GM19328 (cell line): ENCODE measurements around the gene NTN3.
A peak's percentile ranks its signal among the peaks of the same experiment; 100 is the strongest.

ENCODE experiments used
- ATAC-seq: cut with Tn5 transposase; IDR thresholded peaks from one replicate; pipeline ENCODE4 v1.9.1; 2021; ENCODE audit warnings: mild to moderate bottlenecking, moderate library complexity; ENCODE audit not compliant: unreplicated experiment

NTN3 gene

DNA sequence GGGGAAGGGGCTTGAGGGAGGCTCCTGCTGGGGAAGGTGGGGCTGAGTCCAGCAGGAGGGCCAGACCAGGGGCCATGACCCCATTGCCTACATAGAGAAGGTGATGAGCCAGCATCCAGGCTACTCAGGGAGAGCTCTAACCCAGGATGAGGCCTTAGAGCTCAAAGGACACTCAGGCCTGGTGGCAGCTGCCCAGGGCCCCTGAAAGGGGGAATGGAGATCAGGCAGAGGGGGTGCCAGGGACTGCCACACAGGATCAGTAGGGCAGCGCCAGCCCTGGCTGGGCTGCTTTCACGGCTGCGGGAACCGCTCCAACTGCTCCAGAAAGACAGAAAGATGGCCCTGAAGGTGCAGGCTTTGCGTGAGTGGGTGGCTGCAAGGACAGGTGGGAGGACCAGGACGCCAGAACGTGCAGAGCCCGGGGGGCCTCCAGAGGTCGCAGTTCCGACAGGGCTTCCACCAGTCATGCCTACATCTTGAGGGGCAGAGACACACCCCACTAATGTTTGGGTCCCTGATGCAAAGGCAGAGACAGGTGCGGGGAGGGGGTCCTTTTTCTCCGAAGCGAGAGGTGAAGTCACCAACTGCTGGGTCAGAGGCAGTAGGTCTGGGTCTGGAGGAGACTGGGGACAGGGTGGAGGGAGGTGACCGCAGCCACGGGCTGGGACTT is 41.8 kb downstream of the NTN3 start:
- no peak for ATAC-seq

DNA sequence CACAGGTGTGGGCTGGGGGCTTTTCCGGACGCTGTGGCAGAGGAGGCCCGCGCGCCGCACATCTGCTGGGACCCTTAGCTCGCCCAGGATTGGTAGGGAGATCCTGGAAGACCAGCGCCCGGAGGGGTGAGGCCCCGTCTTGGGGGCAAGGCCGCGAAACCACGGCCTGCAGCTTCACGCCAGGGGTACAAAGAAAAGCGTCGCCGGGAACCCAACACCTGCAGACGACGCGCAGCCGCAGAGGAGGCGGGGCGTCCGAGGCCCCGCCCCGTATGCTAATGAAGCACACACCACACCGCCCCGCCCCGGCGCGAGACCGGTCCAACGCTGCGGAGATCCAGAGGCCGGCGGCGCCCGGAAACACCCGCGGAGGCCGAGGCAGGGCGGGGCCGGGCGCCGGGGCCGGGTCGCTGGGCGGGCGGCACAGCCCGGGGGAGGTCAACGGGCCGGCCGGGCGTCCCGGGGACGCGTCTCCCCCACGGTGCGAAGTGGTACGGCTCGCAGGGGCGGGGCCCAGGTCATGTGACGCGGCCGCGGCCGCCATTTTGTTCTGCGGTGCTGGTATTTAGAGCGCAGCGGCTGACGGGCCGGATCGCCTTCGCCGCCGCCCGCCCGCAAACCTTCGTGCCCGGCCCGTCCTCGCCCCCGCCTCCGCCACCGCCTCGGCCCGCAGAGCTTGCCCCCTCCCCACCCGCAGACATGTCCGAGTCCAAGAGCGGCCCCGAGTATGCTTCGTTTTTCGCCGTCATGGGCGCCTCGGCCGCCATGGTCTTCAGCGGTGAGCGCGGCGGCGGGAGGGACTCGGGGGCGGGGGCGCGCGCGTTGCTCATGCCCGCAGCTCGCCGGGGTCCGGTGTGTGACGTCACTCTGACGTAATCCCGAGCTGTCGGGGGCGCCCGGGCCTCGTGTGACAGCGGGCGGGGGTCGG is 42.6 kb downstream of the NTN3 start, which contains the start of gene ATP6V0C:
ATP6V0C (plus strand) TSS at position 548 of the 928 bp plus-strand sequence; CDS start at position 700, 152 bp downstream.
- ATAC-seq, result peak; percentile 61

DNA sequence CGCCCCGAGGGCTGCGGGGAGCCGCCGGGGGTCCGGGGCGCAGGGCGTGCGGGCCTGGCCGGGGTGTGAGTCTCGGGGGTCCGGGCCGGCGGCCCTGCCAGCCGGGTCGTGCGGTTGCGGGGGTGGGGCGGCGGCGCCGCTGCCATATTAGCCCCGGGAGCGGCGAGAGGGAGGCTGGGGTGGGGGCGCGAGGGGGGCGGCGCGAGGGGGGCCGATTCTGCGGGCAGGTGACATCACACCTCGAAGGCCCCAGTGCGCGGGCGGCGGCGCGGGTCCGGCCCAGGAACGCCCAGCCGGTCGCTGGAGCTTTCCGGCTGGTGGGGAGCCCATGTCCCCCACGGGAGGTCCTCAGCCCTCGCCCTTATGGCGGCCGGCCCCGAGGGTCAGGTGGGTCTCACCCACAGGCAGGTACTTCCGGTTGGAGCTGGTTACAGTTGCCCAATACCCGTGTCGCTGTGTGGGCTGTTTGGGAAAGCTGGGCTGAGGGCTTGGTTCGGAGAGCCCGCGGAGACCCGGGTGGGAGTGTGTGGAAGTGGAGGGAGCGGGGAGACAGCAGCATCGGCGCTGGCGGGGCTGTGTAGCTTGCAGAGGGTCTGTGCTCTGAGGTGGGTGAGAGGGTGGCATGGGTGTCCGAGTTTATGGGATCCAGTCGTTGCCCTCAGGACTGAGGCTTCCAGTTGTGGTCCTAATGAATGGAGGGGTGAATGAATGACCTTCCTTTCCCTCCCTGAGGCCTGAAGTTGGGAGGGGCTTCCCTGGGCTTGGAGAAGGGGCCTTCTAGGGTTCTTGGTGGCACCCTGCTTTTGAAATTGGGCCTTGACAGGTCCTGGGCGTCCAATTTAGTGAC is 43.5 kb downstream of the NTN3 start:
- peak; percentile 15 for ATAC-seq

GRCh38 chr16:2515180-2515851 is 44.2 kb downstream of the NTN3 start:
- no peak for ATAC-seq

GRCh38 chr16:2516391-2517240 is 45.5 kb downstream of the NTN3 start:
- no peak for ATAC-seq

- ATAC-seq, result no peak
Measured at GRCh38 chr16:2517954-2518605, 47.0 kb downstream of the NTN3 start.

- ATAC-seq, result no peak
Measured at GRCh38 chr16:2518823-2519710, 48.0 kb downstream of the NTN3 start.

DNA sequence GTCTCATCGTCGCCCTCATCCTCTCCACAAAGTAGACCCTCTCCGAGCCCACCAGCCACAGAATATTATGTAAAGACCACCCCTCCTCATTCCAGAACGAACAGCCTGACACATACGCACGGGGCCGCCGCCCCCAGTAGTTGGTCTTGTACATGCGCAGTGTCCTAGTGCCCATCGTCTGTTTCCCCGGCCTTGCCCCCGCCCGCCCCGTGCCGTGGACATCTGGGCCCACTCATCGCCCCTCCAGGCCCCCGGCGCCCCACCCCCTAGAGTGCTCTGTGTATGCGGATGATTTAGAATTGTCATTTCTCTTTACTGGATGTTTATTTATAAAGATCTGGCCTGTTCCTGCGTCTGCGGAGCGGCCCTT is 48.6 kb downstream of the NTN3 start:
- no peak for ATAC-seq

DNA sequence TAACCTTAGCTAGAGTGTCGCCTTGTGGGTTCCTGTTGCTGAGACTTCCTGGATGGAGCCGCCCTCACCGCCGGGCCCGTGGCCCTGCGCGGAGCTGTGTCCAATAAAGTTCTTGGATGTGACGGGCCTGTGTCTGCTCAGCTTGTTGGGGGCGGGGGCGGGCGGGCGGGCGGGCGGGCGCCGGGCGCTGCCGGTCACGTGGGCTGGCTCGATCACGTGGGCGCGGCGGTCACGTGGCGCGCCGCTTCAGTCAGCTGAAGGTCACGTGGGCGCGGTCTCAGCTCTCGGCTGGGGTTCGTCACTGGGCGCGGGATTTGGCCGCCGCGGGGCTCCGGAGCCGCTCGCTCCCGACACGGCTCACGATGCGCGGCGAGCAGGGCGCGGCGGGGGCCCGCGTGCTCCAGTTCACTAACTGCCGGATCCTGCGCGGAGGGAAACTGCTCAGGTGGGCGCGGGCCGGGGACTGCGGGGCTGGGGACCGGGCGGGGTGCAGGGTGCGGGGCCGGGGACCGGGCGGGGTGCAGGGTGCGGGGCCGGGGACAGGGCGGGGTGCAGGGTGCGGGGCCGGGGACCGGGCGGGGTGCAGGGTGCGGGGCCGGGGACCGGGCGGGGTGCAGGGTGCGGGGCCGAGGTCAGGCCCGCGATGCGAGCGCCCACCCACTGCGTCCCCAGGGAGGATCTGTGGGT is 49.1 kb downstream of the NTN3 start, which contains the start of gene AMDHD2:
AMDHD2 (plus strand) TSS at position 275 of the 687 bp plus-strand sequence; CDS start at position 363, 88 bp downstream.
- ATAC-seq, result peak; percentile 48

- peak; percentile 18 for ATAC-seq
Measured at GRCh38 chr16:2520784-2521531, 49.9 kb downstream of the NTN3 start.
